ENCODE data around the gene ACAP2.
A peak's percentile ranks its signal among the peaks of the same experiment; 100 is the strongest.

The ACAP2 gene

DNA sequence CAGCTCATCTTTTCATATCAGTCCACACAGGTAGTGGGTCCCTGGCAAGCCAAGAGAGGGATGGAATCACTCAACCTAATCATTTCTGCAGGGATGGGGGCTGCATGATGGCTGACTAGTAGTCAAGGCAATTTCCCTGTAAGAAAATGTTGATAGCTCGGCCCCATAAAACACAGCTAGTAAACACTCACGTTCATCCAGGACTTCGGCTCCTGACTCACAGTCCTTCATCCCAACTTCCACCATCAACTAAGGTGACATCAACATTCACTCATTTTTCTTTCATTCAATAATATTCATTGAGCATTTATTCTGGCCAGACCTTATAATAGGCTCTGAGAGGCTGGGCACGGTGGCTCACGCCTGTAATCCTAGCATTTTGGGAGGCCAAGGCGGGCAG, 4.4 kb upstream of the ACAP2 start:
- Histone ChIP-seq H3K27ac (replicated peaks) (no peak overlapping the region), H3K4me3 (replicated peaks; ENCODE audit: insufficient read depth, low read length) (no peak overlapping the region), H3K27me3 (ENCODE audit: insufficient read depth, poor library complexity, severe bottlenecking) (no peaks in the 10 kb centered on the region)
- TF ChIP-seq, protein P1, sequence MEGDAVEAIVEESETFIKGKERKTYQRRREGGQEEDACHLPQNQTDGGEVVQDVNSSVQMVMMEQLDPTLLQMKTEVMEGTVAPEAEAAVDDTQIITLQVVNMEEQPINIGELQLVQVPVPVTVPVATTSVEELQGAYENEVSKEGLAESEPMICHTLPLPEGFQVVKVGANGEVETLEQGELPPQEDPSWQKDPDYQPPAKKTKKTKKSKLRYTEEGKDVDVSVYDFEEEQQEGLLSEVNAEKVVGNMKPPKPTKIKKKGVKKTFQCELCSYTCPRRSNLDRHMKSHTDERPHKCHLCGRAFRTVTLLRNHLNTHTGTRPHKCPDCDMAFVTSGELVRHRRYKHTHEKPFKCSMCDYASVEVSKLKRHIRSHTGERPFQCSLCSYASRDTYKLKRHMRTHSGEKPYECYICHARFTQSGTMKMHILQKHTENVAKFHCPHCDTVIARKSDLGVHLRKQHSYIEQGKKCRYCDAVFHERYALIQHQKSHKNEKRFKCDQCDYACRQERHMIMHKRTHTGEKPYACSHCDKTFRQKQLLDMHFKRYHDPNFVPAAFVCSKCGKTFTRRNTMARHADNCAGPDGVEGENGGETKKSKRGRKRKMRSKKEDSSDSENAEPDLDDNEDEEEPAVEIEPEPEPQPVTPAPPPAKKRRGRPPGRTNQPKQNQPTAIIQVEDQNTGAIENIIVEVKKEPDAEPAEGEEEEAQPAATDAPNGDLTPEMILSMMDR (IDR thresholded peaks at IDR 0.05; ENCODE audit: insufficient read depth, low read length), result no peak
- no peak for TF ChIP-seq SPI1 (IDR thresholded peaks at IDR 0.05; ENCODE audit: borderline replicate concordance, low read depth)
- no peak for TF ChIP-seq GABPA (IDR thresholded peaks at IDR 0.05; ENCODE audit: low read depth)
- TF ChIP-seq, protein P2, sequence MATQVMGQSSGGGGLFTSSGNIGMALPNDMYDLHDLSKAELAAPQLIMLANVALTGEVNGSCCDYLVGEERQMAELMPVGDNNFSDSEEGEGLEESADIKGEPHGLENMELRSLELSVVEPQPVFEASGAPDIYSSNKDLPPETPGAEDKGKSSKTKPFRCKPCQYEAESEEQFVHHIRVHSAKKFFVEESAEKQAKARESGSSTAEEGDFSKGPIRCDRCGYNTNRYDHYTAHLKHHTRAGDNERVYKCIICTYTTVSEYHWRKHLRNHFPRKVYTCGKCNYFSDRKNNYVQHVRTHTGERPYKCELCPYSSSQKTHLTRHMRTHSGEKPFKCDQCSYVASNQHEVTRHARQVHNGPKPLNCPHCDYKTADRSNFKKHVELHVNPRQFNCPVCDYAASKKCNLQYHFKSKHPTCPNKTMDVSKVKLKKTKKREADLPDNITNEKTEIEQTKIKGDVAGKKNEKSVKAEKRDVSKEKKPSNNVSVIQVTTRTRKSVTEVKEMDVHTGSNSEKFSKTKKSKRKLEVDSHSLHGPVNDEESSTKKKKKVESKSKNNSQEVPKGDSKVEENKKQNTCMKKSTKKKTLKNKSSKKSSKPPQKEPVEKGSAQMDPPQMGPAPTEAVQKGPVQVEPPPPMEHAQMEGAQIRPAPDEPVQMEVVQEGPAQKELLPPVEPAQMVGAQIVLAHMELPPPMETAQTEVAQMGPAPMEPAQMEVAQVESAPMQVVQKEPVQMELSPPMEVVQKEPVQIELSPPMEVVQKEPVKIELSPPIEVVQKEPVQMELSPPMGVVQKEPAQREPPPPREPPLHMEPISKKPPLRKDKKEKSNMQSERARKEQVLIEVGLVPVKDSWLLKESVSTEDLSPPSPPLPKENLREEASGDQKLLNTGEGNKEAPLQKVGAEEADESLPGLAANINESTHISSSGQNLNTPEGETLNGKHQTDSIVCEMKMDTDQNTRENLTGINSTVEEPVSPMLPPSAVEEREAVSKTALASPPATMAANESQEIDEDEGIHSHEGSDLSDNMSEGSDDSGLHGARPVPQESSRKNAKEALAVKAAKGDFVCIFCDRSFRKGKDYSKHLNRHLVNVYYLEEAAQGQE (IDR thresholded peaks at IDR 0.05; ENCODE audit: insufficient replicate concordance, low read depth), result no peak
- no peak for TF ChIP-seq POLR2AphosphoS5 (IDR thresholded peaks at IDR 0.05; ENCODE audit: low read depth)
- no peak for DNase-seq (ENCODE audit: low read depth in 1 of 2, low spot score in 1 of 2)

DNA sequence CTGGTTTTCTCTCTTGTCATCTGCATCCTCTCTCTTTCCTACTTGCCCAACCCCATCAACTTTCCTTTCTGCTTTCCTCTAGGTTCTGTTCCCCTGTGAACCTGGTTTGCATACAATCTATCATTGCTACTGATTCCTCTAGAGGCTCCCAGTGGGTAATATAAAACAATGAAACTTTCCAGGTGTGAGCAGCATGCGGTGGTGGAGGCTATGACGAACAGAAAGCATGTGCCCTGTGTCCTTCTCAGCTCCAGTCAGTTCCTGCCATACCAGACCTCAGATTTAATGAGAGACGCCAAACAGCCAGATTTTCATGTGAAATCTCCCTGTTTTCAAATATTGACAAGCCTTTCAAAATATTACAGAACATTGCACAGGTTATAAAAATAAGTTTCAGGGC, 3.5 kb upstream of the ACAP2 start:
- TF ChIP-seq GABPA (IDR thresholded peaks at IDR 0.05; ENCODE audit: low read depth) (no peak), SPI1 (IDR thresholded peaks at IDR 0.05; ENCODE audit: borderline replicate concordance, low read depth) (no peak), POLR2AphosphoS5 (IDR thresholded peaks at IDR 0.05; ENCODE audit: low read depth) (no peak)
- TF ChIP-seq, protein P1 (IDR thresholded peaks at IDR 0.05; ENCODE audit: insufficient read depth, low read length), result no peak
- Histone ChIP-seq H3K4me3 (replicated peaks; ENCODE audit: insufficient read depth, low read length) (no peak overlapping the region), H3K27ac (replicated peaks) (no peak overlapping the region), H3K27me3 (ENCODE audit: insufficient read depth, poor library complexity, severe bottlenecking) (no peaks in the 10 kb centered on the region)
- no peak for DNase-seq (ENCODE audit: low read depth in 1 of 2, low spot score in 1 of 2)

DNA sequence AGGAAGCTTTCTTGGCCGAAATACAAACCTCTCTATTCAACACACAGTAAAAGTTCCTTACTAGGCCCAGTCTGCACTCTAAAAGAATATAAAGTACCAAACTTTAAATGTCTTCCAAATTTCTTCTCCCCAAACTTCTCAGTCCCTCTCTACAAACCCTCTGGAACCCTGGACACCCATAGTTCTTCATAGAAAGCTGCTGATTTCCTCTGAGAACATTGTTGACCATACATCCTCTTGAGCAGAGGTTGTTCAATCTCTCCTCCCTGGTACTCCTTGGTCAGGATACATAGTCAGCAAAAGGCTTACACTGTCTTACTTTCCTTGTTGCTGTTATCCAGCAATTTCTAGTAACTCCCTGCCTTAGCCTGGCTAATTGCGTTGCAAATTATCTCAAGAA, 3.1 kb upstream of the ACAP2 start:
- DNase-seq (ENCODE audit: low read depth in 1 of 2, low spot score in 1 of 2), result no peak
- Histone ChIP-seq H3K4me3 (replicated peaks; ENCODE audit: insufficient read depth, low read length) (no peak overlapping the region), H3K27ac (replicated peaks) (no peak overlapping the region), H3K27me3 (ENCODE audit: insufficient read depth, poor library complexity, severe bottlenecking) (no peaks in the 10 kb centered on the region)
- no peak for TF ChIP-seq GABPA (IDR thresholded peaks at IDR 0.05; ENCODE audit: low read depth)
- TF ChIP-seq, protein P2 (IDR thresholded peaks at IDR 0.05; ENCODE audit: insufficient replicate concordance, low read depth), result no peak
- TF ChIP-seq, protein P1 (IDR thresholded peaks at IDR 0.05; ENCODE audit: insufficient read depth, low read length), result no peak
- no peak for TF ChIP-seq SPI1 (IDR thresholded peaks at IDR 0.05; ENCODE audit: borderline replicate concordance, low read depth)
- no peak for TF ChIP-seq POLR2AphosphoS5 (IDR thresholded peaks at IDR 0.05; ENCODE audit: low read depth)

DNA sequence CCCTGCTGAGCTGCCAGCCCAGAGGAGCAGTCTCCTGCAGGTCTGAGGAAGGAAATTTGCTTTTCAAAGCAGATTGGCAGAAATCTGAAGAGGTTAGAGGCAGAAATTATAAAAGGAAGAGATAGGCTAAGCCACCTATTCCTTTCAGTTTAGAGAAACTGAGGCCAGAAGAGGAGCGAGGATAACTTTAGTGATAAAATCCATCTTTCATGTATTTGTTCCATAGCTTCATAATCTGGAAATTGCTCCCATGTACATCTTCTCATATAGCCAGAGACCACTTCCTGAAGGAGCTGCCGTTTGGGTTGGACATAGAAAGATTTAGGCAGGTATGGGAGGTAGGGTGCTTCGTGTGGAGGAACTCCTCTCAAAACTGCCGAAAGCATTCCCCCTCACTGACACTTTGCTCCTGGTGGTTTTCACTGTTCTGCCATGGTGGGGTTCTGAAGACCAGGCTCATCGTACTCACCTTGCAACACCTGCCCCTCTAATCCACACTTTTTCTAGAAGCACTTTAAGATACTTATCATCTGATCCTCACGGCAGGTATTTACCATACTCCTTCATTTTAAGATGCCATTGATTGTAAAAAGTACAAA, 670 bp upstream of the ACAP2 start:
- Histone ChIP-seq H3K4me3 (replicated peaks; ENCODE audit: insufficient read depth, low read length) (peak overlapping the region; percentile 32), H3K27ac (replicated peaks) (peak overlapping the region; percentile 49), H3K27me3 (ENCODE audit: insufficient read depth, poor library complexity, severe bottlenecking) (no peaks in the 10 kb centered on the region)
- TF ChIP-seq, protein P1 (IDR thresholded peaks at IDR 0.05; ENCODE audit: insufficient read depth, low read length), result no peak
- TF ChIP-seq POLR2AphosphoS5 (IDR thresholded peaks at IDR 0.05; ENCODE audit: low read depth) (no peak), GABPA (IDR thresholded peaks at IDR 0.05; ENCODE audit: low read depth) (no peak), SPI1 (IDR thresholded peaks at IDR 0.05; ENCODE audit: borderline replicate concordance, low read depth) (no peak)
- TF ChIP-seq, protein P2 (IDR thresholded peaks at IDR 0.05; ENCODE audit: insufficient replicate concordance, low read depth), result no peak
- DNase-seq (ENCODE audit: low read depth in 1 of 2, low spot score in 1 of 2), result no peak
